Fibroblast of skin of right quadriceps (primary cell): Measurements from ENCODE around the gene NFATC2.
"Not testable (repeated sequence)": the region's sequence is repeated elsewhere in the genome, so short reads cannot be mapped to it uniquely, and the experiment has no call there.

Experiments
- DNase-seq: peaks from one replicate; pipeline ENCODE4 v3.0.0-alpha.2; 2013

The NFATC2 gene

DNA sequence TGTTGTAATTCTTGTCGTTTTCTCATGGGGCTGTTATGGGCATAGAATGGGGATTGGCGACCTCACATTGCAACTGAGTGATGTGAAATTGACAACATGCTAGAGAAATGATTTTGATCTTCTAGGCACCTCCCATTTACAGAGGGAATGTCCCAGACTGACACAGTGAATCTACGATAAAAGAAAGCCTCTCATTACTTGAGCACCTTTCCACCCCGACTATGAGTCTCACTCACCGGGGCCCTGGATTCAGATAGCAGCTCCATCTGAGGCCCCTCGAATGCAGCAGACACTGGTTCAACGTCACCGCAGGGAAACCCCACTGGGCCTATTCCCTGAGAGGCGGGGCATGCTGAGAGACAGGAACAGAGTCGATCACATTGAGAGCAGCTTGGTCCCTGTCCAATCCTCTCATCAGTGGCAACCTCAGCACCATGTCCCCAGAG, 49.1 kb downstream of the NFATC2 start:
- no peak for DNase-seq

DNA sequence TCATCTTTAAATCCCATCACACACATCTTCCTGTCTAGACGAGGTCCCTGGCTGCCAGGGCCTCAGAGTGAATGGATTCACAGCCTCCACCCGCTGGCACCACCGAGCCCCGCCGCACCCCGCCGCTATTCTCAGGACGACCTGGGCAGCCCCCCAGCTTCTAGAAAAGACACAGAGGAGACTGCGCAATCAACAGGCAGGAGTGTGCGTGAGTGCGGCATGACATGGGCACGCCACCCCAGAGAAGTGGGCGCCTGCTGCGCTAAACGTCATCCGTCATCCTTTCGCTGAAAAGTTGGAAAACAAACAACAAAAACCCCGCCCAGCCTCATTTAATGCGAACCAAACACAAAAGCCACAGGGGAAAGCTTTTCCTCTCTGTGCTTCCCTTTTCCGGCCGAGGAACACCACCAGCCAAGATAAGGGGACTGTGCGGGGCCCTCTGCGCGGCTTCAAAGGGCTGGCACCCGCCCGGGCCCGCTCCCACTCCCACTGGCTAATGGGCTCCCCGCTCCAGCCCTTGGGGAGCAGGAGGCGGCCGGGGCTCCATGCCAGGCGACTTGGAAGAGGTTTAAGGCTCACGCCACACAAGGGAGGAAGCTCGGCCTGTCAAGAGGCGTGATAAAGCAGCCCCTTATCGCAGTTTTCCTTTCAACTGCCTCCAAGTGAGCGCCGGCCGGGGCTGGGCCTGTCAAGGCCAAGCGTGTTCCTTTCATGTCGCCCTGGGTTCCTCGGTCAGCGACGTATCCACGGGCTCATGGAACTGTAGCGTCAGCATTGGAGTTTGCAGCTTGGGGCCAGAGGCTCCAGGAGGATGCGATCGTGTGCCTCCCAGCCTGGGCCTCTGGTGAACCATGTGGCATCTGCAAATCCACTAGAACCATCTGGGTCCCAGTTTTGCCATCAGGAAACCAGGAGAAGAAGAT, 50.1 kb downstream of the NFATC2 start:
- DNase-seq, result peak; percentile 18

DNA sequence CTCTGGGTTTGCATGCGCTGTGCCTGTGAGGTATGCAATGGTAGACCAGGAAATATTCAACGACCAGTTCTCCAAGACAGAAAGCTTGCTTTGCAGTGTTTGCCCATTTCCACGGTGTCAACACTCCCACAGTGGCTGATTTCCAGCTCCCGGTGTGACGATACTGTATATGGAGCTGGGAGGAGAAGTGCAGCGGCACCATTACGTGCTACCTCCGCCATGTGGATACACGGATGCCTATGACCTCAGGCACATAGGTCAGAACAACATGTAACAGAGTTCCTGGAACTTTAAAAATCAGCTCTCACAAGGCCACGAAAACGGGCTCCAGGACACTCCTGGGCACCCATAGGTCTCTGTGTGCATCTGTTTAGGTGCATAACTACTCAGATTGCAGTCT, 51.1 kb downstream of the NFATC2 start:
- DNase-seq, result no peak

DNA sequence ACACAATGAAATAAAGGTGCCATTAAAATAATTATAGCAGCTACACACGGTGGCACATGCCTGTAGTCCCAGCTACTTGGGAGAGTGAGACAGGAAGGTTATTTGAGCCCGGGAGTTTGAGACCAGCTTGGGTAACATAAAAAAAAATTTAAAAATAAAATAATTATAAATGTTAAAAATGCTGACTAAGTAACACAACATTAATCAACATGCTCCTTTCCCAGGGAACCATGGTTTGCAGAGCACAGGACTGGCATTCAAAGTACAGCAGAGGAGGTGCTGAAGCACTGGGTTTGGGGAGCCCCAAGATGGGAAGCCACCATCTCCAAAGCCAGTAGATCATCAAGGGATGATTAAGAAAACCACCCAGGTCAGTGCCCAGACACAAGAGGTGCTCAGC, 51.9 kb downstream of the NFATC2 start:
- no peak for DNase-seq

DNA sequence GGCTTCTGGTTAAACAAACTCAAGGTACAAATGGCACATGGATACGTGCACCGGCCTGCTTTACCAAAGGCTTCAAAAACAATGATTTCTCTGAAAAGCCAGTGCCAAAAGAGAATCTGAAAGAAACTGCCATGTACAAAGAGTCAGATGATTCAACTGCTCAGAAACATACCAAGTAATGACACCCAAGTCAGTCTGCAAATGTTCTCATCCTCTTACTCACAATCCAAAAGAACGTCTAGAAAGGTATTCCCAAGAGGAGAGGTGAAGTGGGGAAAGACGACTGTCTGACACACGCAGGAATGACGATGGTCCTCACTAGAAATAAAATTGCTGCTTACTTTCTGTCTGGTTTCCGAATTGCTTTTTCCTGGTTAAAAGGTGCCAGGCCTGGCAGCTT, 52.9 kb downstream of the NFATC2 start:
- peak; percentile 11 for DNase-seq

DNA sequence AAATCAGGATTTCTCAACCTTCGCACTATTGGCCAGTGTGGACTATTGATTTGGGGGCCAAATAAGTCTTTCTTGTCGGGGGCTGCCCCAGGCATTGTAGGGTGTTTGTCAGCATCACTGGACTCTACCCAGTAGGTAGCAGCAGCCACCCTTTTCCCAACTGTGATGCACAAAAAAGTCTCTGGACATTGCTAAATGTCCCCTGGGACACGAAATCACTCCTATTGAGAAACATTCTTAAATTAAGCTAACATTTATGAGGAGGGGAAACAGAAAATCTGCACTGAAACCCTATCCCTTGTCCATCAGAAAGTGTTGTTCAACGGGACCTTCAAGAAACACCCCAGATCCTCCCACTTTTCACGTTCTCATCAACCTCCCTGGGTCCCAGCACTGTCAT, 54.2 kb downstream of the NFATC2 start:
- DNase-seq, result peak; percentile 35

DNA sequence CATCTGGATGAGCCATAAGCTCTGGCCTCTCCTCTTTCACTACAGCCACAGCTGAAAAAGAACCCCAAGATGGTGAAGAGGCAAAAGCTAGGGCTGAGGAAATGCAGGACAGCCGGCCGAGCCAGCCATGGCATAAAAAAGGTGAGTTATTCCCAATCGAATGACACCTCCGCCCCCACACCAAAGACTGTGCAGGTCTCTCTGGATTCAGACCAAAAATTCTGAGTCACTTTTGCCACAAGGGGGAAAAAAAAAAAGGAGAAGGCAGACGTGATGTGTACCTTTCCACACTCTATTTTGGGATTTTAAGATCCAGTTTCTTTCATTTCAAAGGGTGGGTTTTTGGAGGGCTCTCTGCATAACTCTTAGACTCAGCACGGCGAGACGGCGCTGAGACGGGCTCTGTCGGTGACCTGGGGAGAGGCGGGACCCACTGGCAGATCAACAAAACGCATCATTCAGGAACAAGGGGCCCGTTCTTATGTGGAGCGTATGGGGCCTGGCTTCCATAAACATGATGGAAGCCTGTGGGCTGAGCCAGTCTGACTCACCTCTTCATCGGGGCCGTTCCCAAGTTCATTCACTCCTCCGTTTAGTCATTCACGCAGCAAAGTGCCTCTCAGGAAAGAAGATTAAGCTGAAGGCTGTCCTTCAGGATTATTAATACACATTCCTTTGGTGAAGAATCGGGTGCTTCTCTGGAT, 54.8 kb downstream of the NFATC2 start:
- peak; percentile 85 for DNase-seq

DNA sequence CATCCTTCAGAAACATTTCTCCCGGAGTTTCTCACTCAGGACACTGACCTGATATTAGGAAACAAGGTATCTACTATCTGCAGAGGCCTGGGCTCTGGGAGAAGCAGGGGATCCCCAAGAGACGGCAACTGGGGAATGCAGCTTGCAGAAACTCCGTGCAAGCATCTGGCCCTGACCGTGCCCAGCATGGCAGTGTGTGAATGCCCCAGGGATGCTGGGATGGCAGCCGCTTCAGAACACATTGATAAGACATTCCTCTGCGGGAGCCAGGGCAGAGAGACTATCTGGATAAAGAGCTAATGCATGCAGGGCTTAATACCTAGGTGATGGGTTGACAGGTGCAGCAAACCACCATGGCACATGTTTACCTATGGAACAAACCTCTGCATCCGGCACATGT, 55.4 kb downstream of the NFATC2 start:
- no peak for DNase-seq

DNA sequence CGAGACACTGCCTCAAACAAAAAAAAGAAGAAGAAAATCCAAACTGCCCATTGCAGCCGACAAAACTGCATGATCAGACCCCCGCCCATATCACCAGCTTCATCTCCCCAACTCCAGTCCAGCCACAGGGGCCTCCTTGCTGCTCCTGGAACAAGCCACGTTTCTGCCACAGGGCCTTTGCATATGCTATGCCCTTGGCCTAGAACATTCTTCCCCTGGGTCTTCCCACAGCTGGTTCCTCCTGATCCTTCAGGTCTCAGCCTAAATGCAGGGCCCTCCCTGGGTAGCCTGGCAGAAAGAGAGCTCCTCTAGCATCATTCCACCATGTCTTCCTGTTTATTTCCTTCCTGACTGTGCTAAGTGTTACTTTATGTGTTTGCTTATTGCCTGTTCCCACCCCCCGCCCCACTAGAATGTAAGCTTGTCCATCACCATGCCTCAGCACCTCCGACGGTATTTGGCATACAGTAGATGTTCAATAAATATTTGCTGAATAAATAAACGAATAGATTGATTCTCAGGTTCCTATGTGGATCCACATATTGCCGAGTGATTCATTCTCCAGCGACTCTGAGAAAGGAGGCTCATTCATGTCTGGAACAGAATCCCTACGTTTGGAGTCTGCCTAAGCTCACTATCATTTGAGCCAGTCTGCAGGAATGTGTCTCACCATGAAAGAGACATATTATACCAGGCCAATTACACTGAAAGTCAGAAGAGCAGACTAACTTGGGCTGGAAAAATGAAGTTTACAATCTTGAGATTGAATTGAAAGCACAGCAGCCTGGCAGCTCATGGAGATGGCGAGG, 56.1 kb downstream of the NFATC2 start:
- DNase-seq, result peak; percentile 55

DNA sequence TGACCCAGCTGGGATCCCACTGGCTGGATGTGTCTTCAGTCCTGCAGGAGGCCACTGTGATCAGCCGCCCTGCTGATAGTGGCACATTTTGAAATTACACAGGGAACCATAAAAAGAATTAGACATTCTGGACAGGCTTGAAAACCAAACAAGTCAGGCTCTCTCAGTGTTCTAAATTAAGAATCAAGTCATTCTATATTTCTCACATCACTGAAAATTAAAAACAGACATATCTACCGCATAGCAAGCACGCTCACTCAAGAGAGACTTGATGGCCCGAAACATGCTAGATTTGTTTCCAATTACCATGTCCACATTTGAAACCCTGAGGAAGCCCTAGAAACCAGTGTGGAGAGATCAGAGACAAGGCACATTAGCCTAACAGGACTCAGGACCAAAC, 57.7 kb downstream of the NFATC2 start:
- DNase-seq, result peak; percentile 51

DNA sequence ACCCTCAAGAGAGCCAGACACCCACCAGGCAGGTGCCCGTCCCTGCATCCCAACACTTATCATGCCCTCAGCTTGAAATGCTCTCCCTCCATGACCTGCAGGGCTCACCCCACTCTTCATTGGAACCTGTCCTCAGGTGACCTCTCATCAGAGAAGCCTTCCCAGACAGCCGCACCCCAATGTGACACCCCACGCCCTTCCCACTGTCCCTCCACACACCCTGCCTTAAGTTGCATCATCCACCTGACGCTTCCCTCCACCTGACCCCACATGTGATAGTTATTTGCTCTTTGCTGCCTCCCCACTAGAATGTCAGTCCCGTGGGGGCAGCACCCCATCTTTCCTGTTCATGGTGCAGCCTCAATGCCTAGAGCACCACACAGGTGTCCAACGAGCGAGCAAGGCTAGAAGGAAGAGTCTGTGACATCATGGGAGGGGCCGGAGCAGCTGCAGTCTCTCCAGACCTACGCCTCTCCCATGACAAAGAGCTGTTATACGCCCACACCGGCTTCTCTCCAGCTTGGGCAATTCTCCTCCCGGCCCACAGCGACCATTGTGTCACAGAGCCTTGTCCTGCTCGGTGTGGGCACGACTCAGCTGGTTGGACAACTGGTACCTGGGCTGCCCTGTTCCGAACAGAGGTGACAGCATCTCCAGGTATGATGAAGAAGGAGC, 58.2 kb downstream of the NFATC2 start:
- DNase-seq, result no peak

DNA sequence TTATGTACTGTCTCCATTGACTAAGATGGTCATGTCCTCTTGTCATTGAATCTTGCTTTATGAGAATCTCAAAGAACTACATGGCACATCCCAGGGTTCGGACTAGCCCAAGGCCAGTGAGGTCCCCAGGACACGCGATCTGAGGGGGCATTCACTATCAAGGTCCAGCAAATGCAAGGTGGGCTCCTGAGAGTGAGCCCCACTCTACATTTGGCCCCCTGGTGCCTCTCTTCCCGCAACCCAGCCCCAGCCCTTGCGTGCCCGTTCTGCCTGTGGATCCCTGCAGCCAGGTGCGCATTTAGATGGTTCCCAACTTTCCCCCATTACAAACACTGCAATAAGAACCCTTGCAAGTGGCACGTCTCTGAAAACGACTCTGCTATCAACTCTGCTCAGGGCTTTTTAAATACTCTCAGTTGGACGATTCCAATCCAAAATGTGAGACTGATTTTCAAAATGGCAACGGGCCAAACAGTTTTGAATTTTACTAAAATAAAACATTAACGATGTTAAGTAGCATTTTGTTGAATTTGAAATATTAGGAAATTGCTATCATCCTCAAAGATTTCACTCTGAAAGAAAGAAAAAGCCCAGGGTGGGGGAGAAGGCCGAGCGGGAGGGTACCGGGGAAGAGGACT, 59.6 kb downstream of the NFATC2 start:
- DNase-seq, result no peak

DNA sequence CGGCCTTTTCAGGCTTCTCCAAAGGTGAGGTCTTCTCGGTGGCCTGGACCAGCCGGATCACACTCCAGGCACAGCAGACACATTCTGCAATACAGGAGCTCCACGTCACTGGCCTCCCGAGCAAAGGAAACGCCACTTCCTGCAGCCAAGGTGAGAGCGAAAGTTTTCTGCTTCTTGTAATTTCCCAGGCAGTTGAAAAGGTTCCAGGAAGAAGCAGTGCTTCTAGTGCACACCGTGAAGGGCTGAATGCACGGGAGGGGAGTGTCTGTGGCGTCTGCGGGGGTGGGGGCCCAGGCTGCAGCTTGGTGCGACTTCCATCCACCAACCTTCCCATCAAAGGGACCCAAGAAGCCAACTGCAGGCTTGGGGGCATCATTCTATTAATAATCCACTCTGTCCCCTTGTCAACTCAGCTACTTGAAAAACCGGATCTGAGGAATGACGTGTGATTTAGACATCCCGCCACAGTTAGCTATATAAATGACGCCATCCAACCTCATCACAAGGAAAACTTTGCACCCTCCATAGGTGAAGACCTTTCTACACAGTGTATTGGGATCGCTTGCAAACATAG, 61.1 kb downstream of the NFATC2 start:
- DNase-seq, result no peak

DNA sequence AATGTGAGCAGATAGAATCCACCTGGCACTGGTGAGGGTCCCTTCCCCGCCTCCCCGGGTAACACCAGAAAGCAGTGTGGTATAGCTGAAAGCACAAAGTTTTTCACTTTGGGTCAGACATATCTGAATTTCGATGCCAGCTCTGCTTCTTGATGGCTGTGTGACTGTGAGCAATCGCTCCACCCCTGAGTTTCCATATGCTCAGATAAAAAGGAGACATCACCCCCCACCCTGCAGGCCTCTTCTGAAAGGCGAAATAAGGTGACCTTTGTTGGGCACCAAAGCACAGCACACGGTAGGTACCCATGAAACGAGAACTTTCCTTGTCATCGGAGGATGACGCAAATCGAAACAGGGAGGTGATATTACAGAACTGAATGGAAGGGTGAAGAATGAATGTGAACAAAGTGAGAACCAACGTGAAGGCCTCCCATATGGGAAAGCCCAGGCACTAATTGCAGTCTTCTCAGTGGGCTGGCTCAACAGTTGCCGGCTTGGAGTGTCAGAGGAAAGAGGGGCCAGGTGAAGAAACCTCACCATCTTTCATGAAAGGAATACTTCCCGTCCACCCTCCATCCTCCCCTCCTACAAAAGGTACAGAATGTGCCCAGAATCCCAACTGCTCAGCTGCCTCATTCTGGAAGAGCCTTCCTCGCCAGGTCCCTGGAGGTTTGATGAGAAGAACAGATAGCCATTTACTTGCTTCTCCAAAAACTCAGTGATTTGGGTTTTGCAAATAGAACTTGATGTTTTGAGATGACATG, 61.8 kb downstream of the NFATC2 start:
- DNase-seq, result no peak

DNA sequence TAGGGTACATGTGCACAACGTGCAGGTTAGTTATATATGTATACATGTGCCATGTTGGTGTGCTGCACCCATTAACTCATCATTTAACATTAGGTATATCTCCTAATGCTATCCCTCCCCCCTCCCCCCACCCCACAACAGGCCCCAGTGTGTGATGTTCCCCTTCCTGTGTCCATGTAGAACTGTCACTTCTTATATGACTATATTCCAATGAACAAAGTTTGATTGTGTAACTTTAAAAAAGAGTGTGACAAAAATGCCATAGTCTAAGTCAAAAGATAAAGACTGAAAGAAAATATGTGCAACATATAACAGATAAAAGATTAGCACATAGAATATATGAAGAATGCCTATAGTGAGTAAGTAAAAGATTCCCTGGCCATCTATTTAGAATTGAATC, 66.4 kb downstream of the NFATC2 start:
- DNase-seq, result not testable (repeated sequence)

DNA sequence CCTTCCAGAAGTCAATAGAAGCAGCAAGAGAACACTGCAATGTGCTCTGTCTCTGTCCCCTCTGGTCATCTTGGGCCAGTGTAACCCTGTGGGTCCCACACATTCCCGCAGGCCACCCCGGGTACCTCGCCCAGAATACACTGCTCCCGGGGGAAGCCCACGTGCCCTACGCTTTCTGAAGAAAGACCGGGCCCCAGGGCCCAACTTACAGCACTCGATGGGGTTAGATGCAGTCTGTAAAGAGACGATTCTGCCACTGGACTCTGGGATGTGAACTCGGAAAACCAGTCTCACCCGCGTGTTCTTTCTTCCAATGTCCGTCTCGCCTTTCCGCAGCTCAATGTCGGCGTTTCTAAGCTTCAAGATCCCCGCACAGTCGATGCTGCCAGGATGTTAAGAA, 68.7 kb downstream of the NFATC2 start:
- DNase-seq, result no peak

DNA sequence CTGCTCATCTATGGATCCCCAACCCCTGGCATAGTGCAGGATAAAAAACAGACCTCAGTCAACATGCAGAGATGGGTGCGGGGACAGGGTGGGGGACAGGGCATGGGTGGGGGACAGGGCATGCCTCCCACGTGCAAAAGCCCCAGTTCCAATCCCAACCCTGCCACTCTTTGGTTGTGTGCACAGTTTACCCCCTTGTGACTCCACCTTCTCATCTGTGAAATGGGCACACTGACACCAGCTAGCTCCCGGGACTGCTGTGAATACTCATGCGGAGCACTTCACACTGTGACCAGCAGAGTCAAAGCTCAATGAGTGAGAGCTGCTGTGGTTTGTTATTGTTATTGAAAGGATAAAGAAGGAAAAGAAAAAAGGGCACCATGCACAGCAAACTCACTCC, 69.3 kb downstream of the NFATC2 start:
- DNase-seq, result no peak

DNA sequence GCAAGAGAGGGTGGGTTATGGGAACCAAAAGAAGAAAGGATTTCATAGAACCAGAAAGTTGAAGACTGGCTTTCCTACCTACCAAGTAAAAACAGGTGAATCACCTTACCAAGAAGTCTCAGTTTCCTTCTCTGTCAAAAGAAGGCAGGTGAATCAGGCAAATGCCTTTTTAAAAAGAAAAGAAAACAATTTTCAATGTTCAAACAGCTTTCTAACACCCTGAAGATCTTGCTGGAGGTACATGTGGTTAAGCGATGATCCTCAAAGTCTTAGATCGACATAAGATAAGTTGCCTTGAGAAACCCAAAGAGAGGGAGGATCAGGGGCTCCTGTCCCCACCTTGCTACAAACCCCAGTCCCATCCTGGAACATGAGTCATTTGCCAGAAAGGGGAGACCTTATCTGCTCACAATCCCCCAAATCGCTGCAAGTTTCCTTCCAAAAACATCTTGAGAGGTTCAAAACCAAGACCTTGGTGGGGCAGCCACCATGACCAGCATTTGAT, 71.6 kb downstream of the NFATC2 start:
- no peak for DNase-seq

DNA sequence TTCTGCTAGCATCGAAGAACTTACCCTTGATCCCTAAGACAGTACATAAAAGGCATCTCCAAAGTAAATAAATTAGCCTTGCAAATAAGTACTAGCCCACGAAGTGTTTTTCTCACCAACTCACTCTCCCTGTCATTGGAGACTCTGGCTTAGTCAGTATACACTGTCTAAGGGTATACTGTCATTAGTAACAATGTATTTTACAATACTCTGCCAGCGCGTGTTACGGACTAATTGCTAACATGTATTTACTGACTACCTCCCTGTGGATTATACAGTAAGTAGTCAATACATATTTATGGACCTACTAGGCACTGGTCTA, 72.1 kb downstream of the NFATC2 start:
- no peak for DNase-seq

DNA sequence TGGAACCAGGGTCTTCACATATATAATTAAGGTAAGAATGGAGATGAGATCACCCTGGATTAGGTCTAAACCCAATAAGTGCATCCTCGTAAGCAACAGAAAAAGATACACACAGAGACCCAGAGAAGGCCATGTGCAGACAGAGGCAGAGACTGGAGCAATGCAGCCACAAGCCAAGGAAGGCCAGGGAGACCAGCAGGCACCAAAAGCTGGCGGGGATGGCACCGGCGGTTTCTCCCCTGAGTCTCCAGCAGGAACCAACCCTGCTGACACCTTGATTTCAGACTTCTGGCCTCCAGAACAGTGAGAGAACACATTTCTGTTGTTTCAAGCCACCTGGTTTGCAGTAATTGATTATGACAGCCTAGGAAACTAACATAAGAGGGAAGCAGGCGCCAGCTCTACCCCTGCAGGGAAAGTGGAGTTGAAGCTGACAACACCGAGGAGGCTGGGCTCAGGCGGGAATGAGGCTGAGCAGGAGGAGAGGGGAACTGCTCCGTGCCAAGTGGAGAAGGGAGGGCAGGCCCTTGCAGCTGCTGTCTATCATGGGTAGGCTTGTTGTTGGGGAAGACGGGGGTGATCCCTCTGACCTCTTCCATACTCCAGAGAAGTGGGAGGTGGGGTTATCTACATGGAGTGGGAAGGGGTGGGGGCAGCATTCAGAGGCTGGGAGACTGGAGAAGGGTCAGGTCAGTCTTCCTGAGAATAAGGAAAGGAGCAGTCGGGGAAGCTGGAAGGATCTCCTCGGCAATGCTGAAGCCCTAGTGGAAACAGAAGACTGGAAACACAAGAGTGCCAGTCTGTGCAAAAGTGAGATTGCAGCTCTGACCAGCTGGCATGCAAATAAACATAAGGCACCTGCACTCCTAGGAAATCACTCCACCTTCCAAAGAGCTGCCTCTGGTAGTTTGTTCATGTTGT, 72.7 kb downstream of the NFATC2 start:
- no peak for DNase-seq
